HepG2 (cell line): ENCODE measurements around the gene CYP4V2. TPM values are rescaled to one million over a fixed set of nuclear protein-coding genes. Genes with fewer than 3 reads are reported as not detected.

ENCODE experiments used
- EP300 ChIP-seq, 3 experiments: sonication (generic) in 1 of 3; formaldehyde crosslinking in 1 of 3; IDR thresholded peaks; 2 replicates each; pipeline versions ENCODE4 v1.5.1 to v1.6.1; 2011 to 2020; ENCODE audit warnings: low read depth in 2 of 3, low read length in 2 of 3, borderline replicate concordance in 1 of 3, improper control_type of control experiment in 1 of 3, mild to moderate bottlenecking in 1 of 3, missing genetic modification reagents in 1 of 3, moderate library complexity in 1 of 3
- GMEB1 ChIP-seq: sonication (generic); formaldehyde crosslinking; IDR thresholded peaks from 2 replicates; pipeline ENCODE4 v1.5.1; 2020; ENCODE audit warnings: missing genetic modification reagents, mild to moderate bottlenecking, borderline replicate concordance
- KAT8 ChIP-seq: IDR thresholded peaks from 2 replicates; pipeline ENCODE4 v1.6.1; 2016; ENCODE audit warnings: missing genetic modification reagents, missing compliant biosample characterization
- POLR2AphosphoS5 ChIP-seq: IDR thresholded peaks from 2 replicates; pipeline ENCODE4 v1.6.1; 2012; ENCODE audit warnings: low read depth, low read length
- THAP8 ChIP-seq: sonication (generic); formaldehyde crosslinking; IDR thresholded peaks from 2 replicates; pipeline ENCODE4 v1.5.1; 2020; ENCODE audit warnings: missing genetic modification reagents, mild to moderate bottlenecking, borderline replicate concordance
- ZBTB33 ChIP-seq: sonication (generic); formaldehyde crosslinking; IDR thresholded peaks from 2 replicates; pipeline ENCODE4 v1.4.0; 2020; ENCODE audit warnings: missing genetic modification reagents
- ZFX ChIP-seq: sonication (generic); formaldehyde crosslinking; IDR thresholded peaks from 2 replicates; pipeline ENCODE4 v1.4.0; 2020; ENCODE audit warnings: mild to moderate bottlenecking, low read depth, missing genetic modification reagents, moderate library complexity
- ZHX2 ChIP-seq, 2 experiments: sonication (generic) in 1 of 2; formaldehyde crosslinking in 1 of 2; IDR thresholded peaks; 2 replicates each; pipeline versions ENCODE4 v1.6.1 to v1.9.0; 2014 to 2022; ENCODE audit warnings: antibody characterized with exemption in 1 of 2, borderline replicate concordance in 1 of 2, inconsistent platforms in 1 of 2, low read depth in 1 of 2, missing genetic modification reagents in 1 of 2
- ZNF33B ChIP-seq: sonication (generic); formaldehyde crosslinking; IDR thresholded peaks from 2 replicates; pipeline ENCODE4 v1.5.1; 2020; ENCODE audit warnings: mild to moderate bottlenecking, missing genetic modification reagents
- ZNF558 ChIP-seq: sonication (generic); formaldehyde crosslinking; IDR thresholded peaks from 2 replicates; pipeline ENCODE4 v1.9.0; 2022; ENCODE audit warnings: mild to moderate bottlenecking, missing genetic modification reagents, borderline replicate concordance
- ZNF639 ChIP-seq: conservative IDR thresholded peaks from 2 replicates; pipeline ENCODE4 v1.6.1; 2018; ENCODE audit warnings: missing genetic modification reagents
- ZNF737 ChIP-seq: sonication (generic); formaldehyde crosslinking; IDR thresholded peaks from 2 replicates; pipeline ENCODE4 v1.5.0; 2020; ENCODE audit warnings: missing genetic modification reagents, mild to moderate bottlenecking, borderline replicate concordance
- ZNF775 ChIP-seq: sonication (generic); formaldehyde crosslinking; IDR thresholded peaks from 2 replicates; pipeline ENCODE4 v1.4.0; 2020; ENCODE audit warnings: missing genetic modification reagents, mild to moderate bottlenecking, moderate library complexity, borderline replicate concordance
- polyA plus RNA-seq, 8 experiments: library from polyadenylated mRNA; depleted of rRNA in 3 of 8; stranded (reverse) in 7 of 8; unstranded in 1 of 8; fragments of >200 nt; fragmentation: Illumina TruSeq in 4 of 8; extraction: Trizol in 4 of 8; gene quantifications; 2 replicates each; pipeline versions ENCODE4 v1.2.1 to v1.2.3, GENCODE V29; 2011 to 2016; ENCODE audit warnings: low read depth in 4 of 8, missing spikeins in 1 of 8, mixed read lengths in 1 of 8; ENCODE audit not compliant: insufficient read depth in 1 of 8
- total RNA-seq, 5 experiments: library from RNA; depleted of rRNA; stranded (reverse); fragments of >200 nt; fragmentation: Illumina TruSeq; extraction: Trizol; gene quantifications; 2 replicates each; pipeline ENCODE4 v1.2.3, GENCODE V29; 2016; ENCODE audit warnings: low read depth in 1 of 5

CYP4V2 gene
- total and polyA plus RNA-seq, 2 of the 13 experiments (the other 11 are each of a cell fraction or from before 2014, with no cell fraction given), result 4.7 to 7.2 TPM

- TF ChIP-seq GMEB1 (CRISPR knock-in tag) (peak; percentile 83), ZBTB33 (CRISPR knock-in tag) (peak; percentile 44; the same call in 1 of the 2 replicates), ZHX2 (IDR thresholded peaks at IDR 0.05; ENCODE audit: low read depth) (no peak; the same call in 1 of the 2 replicates), ZHX2 (CRISPR knock-in tag; IDR thresholded peaks at IDR 0.05; ENCODE audit: borderline replicate concordance) (peak; percentile 65; the same call in 1 of the 2 replicates), THAP8 (CRISPR knock-in tag) (0 out of 2 replicates have a peak, but pooled peaks have one; percentile 3), ZNF775 (CRISPR knock-in tag) (no peak), KAT8 (CRISPR knock-in tag) (peak; percentile 85; the same call in 1 of the 2 replicates), ZFX (CRISPR knock-in tag) (peak; percentile 94), POLR2AphosphoS5 (peak; percentile 58), ZNF737 (CRISPR knock-in tag) (no peak), ZNF639 (peak; percentile 99), ZNF558 (CRISPR knock-in tag) (peak; percentile 86; the same call in 1 of the 2 replicates), ZNF33B (peak; percentile 83), EP300 (IDR thresholded peaks at IDR 0.05; ENCODE audit: low read depth in 2 of 2, low read length in 2 of 2) (0 out of 4 replicates have a peak, but pooled peaks of 1 of the 2 experiments have one; percentile 31), EP300 (CRISPR knock-in tag; IDR thresholded peaks at IDR 0.05; ENCODE audit: borderline replicate concordance) (no peak)
These were observed at the start of gene CYP4V2 (continued) for GRCh38 chr4:186191200-186192065.
